Stimulated activated CD8-positive, alpha-beta memory T cell treated with anti-CD3 and anti-CD28 coated beads, Interleukin-4, amount 100 ng/mL, for 4 hours (primary cell): ENCODE measurements around the gene TBC1D24.
"Not testable (repeated sequence)": the region's sequence is repeated elsewhere in the genome, so short reads cannot be mapped to it uniquely, and the experiment has no call there.

Experiments
- DNase-seq, 2 donors: peaks; one replicate each; pipeline ENCODE4 v3.0.0-alpha.2; 2020; ENCODE audit warnings: low read depth in 2 of 2, low spot score in 1 of 2

Gene TBC1D24

GRCh38 chr16:2531371-2531695 is 56.4 kb downstream of the TBC1D24 start, which contains the start of gene CEMP1:
TSS of gene CEMP1 (minus strand) at chr16:2531408. CDS start at chr16:2531073, 335 bp downstream.
- DNase-seq, result no peak

GRCh38 chr16:2531696-2532493 is 57.0 kb downstream of the TBC1D24 start:
- DNase-seq, result peak; percentile 93

GRCh38 chr16:2532494-2533141 is 57.7 kb downstream of the TBC1D24 start:
- no peak for DNase-seq

GRCh38 chr16:2533142-2533755 is 58.3 kb downstream of the TBC1D24 start:
- DNase-seq, result not testable (repeated sequence)

- no peak for DNase-seq
Measured at GRCh38 chr16:2533912-2534311, 59.0 kb downstream of the TBC1D24 start.

GRCh38 chr16:2534335-2534734 is 59.4 kb downstream of the TBC1D24 start:
- not testable (repeated sequence) for DNase-seq

GRCh38 chr16:2535625-2536013 is 60.7 kb downstream of the TBC1D24 start:
- DNase-seq, result no peak

- peak; percentile 74 to 92 for DNase-seq
Measured at GRCh38 chr16:2537451-2538379, 62.8 kb downstream of the TBC1D24 start, which contains the start of gene PDPK1. TSS of gene PDPK1 (plus strand) at chr16:2538021. CDS start at chr16:2538113, 92 bp downstream.

GRCh38 chr16:2539192-2539844 is 64.4 kb downstream of the TBC1D24 start:
- DNase-seq, result not testable (repeated sequence)

GRCh38 chr16:2539845-2540458 is 65.0 kb downstream of the TBC1D24 start:
- not testable (repeated sequence) for DNase-seq

GRCh38 chr16:2540912-2541311 is 66.0 kb downstream of the TBC1D24 start:
- not testable (repeated sequence) for DNase-seq

GRCh38 chr16:2541409-2541808 is 66.5 kb downstream of the TBC1D24 start:
- not testable (repeated sequence) for DNase-seq

GRCh38 chr16:2543771-2544170 is 68.8 kb downstream of the TBC1D24 start:
- DNase-seq, result not testable (repeated sequence)

GRCh38 chr16:2550283-2550878 is 75.5 kb downstream of the TBC1D24 start:
- DNase-seq, result not testable (repeated sequence)

GRCh38 chr16:2551420-2551889 is 76.5 kb downstream of the TBC1D24 start:
- not testable (repeated sequence) for DNase-seq

GRCh38 chr16:2554709-2555425 is 79.9 kb downstream of the TBC1D24 start:
- DNase-seq, result not testable (repeated sequence)
